GM11168 (cell line): ENCODE results near the gene PROZ.

Experiments used
- in situ Hi-C: fragments of 300-500 bp; cut with MboI; formaldehyde crosslinking; loops from one replicate; pipeline ENCODE4 v1.12.0; 2022; ENCODE audit warnings: low sequenced_read_pairs; ENCODE audit not compliant: unreplicated experiment

The PROZ gene

DNA sequence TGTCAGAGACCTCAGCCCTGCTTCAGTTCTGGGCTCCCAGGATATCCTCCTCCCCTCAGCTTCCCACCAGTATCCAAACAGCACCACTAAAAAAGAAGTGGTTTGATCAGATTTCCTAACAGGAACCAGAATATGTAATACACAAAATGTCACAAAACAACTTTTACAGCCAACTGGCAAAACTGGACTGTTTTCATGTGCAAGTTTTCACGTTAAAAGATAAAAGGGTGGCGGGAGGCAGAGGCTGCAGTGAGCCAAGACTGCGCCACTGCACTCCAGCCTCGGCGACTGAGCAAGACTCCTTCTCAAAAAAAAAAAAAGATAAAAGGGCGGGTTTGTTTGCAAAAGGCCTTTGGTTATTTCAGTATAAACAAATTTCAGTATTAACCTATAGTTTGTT is 36.9 kb downstream of the PROZ start:
- in situ Hi-C loops: no loop called here

DNA sequence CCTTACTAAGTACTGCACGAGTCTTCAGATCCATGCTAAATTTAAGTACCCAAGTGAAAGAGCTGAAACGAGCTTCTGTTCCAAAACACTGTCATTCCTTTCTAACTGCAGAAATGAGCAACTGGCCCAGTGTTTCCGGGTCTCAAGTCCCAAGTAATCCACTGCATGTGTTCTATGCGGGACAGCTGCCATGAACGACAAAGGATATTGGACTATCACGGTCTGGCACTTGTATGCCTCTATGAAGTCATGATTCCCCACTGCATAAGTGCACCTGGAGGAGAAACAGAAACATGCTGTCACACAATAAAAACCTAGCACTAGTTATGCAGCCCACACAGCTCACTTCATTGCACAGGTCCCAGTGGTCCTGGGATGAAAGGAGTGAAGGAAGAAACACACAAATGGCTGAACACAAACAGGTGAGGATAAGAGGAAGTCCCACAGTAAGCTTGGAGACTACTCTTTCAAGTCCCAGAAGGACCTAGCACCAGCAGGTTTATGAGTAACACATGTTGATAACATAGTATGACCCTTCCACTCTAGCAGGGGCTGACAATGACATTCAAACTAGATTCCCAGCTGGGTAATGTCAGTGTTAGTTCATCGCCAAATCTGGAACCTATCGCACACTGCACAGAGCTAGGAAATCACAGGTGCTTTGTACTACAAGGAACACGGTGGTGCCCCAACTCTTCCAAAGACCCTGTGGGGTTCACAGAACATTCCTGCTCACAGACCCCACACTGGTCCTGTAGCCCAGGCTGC is 38.7 kb downstream of the PROZ start:
- in situ Hi-C loops: no loop called here

- in situ Hi-C loops: no loop called here
Observed at GRCh38 chr13:113201815-113202214, 43.4 kb downstream of the PROZ start.

GRCh38 chr13:113202912-113203311 is 44.5 kb downstream of the PROZ start:
- in situ Hi-C loops: no loop called here

GRCh38 chr13:113203507-113204377 is 45.3 kb downstream of the PROZ start:
- in situ Hi-C loops: no loop called here

DNA sequence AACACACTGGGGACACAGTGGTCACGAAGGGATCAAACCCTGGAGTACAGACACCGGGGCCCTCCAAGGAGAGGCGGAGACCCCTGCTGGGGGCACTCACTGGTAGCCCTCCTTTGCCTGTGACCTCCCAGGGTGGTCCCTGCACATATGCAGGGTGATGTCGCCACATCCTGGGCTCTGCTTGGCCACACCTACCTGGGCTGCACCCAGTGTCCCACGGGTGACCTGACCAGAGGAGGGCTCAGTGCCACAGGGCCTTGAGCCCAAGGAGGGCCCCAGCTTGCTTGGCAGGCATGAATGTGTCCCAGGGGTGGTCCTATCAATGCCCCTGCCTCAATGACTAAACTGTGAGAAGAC is 45.9 kb downstream of the PROZ start:
- in situ Hi-C loops: no loop called here

DNA sequence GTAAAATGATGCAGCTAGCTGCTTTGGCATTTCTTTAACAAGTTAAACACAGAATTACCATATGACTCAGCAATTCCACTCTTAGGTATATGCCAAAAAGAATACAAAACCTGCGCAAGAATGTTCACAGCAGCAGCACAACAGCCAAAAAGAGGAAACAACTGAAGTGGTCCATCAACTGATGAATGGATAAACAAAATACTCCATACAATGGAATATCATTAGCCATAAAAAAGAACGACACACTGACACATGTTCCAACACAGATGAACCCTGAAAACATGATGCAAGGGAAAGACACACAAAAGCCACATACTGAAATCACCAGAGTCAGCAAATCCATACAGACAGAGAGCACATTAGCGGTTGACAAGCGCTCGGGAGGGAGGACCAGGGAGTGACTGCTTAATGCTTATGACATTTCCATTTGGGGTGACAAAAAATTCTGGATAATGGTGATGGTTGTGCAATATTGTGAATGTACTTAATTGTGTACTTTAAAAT is 47.0 kb downstream of the PROZ start:
- in situ Hi-C loops: no loop called here

- in situ Hi-C loops: no loop called here
Observed at GRCh38 chr13:113207460-113207859, 49.0 kb downstream of the PROZ start.

GRCh38 chr13:113207890-113208420 is 49.5 kb downstream of the PROZ start:
- in situ Hi-C loops: no loop called here

DNA sequence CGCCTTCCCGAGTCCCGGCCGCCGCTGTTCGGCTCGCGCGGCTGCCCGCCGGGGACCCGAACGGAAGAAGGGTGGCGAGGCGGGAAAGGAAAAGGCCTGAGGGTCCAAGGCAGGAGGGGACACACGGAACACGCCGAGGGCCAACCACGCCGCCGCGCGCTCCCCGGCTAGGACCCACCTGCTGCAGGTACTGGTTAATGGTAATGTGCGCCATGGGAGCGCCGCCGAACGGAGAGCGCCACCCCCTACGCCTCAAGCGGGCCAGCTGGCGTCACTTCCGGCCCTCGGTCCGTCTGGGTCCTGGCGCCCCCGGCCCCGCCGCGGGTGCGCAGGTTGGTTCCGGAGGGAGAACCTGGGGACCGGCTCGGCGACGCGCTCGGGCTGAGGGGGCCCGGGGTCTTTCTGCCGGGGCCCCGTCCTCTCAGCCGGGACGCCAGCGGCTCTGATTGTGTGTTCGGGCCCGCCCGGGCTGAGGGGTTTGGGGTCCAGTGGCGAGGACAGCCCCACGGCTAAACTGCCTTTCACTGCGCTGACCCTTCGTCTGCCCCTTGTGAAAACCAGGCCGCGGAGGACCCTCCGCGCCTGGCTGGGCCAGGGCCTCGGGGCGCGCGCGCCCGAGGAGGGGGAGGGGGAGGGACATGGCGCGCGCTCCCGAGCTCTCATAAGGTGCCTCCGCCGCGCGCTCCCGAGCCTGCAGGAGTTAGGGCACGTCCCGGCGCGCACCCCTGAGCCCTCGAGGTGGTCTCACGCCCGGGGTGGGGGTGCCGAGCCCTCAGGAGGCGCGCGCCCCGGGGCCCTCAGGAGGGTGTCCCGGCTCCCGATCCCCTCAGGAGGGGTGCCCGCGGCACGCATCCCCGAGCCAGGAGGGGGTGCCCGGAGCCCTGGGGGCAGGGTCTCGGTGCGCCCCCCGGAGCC is 50.2 kb downstream of the PROZ start, which contains the start of gene PCID2:
Gene PCID2, minus strand, starts transcription at position 249 of the 915 bp plus-strand sequence. Its CDS starts 35 bp downstream, at position 214.
- in situ Hi-C loops: no loop called here

DNA sequence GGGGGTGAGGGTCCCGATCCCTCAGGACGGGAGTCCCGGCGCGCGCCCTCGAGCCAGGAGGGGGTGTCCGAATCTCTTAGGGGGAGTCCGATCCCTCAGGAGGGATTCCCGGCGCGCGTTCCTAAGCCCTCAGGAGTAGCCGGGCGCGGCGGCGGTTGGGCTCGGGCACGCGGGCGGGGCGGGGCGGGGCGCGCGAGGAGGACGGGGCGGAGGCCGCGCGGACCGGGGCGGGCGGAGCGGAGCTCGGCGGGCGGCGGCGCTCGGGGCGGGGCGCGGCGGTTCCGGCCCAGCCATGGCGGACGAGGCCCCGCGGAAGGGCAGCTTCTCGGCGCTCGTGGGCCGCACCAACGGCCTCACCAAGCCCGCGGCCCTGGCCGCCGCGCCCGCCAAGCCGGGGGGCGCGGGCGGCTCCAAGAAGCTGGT is 50.9 kb downstream of the PROZ start, which contains the start of gene CUL4A:
Gene CUL4A, plus strand, starts transcription at position 278 of the 423 bp plus-strand sequence. Its CDS starts 15 bp downstream, at position 293.
- in situ Hi-C loops: no loop called here

- in situ Hi-C loops: no loop called here
Observed at GRCh38 chr13:113209759-113210421, 51.4 kb downstream of the PROZ start.

DNA sequence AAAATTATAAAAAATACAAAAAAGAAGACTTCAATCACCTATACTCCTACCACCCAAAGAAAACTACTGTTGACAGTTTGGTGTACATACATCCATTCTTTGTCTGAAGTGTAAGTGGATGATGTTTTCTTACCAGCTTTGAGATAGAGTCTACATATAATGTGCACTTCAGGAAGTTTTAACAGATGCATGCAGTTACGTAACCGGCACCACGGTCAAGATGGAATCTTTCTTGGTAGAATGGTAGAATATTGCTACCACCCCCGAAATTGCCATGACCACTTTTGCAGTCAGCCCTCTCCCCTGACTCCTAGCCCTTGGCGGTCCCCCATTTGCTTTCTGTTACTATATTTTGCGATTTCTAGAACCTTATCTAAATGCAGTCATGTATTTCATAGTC is 52.4 kb downstream of the PROZ start:
- in situ Hi-C loops: no loop called here

GRCh38 chr13:113211774-113212173 is 53.3 kb downstream of the PROZ start:
- in situ Hi-C loops: no loop called here

DNA sequence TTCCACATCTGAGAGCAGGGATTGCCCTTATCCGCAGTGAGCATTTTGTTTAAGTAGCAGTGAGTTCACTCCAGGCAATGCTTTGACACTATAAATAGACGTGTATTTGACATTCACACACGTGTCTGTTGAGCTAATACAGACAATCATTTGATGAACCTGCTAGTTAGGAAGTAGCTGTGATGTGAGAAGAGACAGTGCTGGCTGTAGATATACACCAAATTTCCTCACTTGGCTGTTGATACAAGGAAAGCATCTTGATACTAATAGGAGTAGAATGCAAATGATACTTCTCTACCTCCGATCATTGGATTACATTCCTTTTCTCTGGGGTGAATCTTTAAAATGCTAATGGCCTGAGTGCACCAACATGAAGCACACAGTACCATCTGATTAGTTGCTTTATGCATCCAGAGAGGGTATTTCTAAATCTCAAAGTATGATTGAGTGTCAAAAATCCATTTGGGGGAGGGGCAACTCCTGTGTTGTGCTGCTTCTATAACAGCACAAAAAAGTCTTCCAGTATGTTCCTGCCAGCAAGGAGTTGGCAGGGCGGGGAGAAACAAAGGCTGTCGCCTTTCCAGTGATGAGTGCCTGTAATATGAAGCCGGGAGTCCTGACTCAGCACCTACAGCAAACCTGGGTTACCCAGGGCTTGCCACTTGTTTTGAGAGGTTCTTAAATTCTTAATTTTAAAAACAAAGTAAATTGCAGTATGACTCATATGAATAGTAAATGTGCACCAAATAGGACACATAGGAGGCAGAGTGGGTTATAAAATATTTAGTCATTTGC is 58.0 kb downstream of the PROZ start:
- in situ Hi-C loops: no loop called here

GRCh38 chr13:113218586-113218985 is 60.1 kb downstream of the PROZ start:
- in situ Hi-C loops: no loop called here

DNA sequence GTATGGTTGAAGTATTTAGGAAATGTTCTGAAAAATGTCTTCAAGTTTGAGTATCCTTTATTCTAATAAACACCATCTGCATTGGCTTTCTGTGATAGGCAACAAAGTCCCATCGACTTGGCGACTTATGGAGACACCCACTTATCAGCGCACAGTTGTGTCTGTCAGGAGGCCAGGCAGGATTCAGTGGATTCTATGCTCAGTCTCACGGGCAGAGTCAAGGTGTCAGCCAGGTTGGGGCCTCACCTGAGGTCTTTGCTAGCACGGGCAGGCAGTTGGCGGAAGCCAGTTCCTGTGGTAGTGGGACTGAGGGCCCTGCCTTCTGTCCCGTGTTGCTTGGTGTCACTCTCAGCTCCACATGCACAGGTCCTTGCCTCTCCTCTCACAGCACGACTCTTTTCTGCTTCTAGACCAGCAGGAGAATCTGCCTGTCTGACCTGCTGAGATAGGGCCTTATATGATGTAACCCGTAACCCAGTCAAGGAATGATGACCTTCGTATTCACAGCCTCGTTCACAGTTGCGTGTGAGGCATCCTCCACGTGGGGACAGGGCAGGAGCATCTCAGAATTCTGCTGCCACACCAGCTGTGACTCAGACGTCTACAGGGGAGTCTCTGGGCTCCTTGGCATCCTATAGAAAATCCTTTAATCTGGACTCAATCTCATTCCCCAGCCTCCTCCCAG is 61.0 kb downstream of the PROZ start:
- in situ Hi-C loops: no loop called here

GRCh38 chr13:113220141-113220598 is 61.7 kb downstream of the PROZ start:
- in situ Hi-C loops: no loop called here
